ENCODE data around the gene PVR.
"Not testable (repeated sequence)": the region's sequence is repeated elsewhere in the genome, so short reads cannot be mapped to it uniquely, and the experiment has no call there.

Gene PVR

GRCh38 chr19:44643605-44644401 is at the start of gene PVR:
Gene PVR (plus strand): TSS chr19:44643910. CDS start chr19:44644097, 187 bp downstream.
- DNase-seq = peak; percentile 44

GRCh38 chr19:44596428-44597130 is 47.1 kb upstream of the PVR start:
- DNase-seq = no peak

- DNase-seq = no peak
These were observed 46.6 kb upstream of the PVR start for GRCh38 chr19:44597131-44597491.

GRCh38 chr19:44598355-44598754 is 45.4 kb upstream of the PVR start:
- no peak for DNase-seq

- DNase-seq = no peak
These were observed 44.8 kb upstream of the PVR start for GRCh38 chr19:44598880-44599279.

- no peak for DNase-seq
These were observed 43.2 kb upstream of the PVR start for GRCh38 chr19:44600466-44600865.

GRCh38 chr19:44602081-44602480 is 41.6 kb upstream of the PVR start:
- no peak for DNase-seq

GRCh38 chr19:44603201-44603945 is 40.3 kb upstream of the PVR start:
- no peak for DNase-seq

GRCh38 chr19:44604241-44604640 is 39.5 kb upstream of the PVR start:
- no peak for DNase-seq

- no peak for DNase-seq
These were observed 38.2 kb upstream of the PVR start for GRCh38 chr19:44605547-44605946.

- DNase-seq = no peak
These were observed 36.7 kb upstream of the PVR start for GRCh38 chr19:44607049-44607448.

- DNase-seq = no peak
These were observed 35.8 kb upstream of the PVR start for GRCh38 chr19:44607917-44608316.

- DNase-seq = no peak
These were observed 35.3 kb upstream of the PVR start for GRCh38 chr19:44608391-44608821.

GRCh38 chr19:44609219-44609618 is 34.5 kb upstream of the PVR start:
- no peak for DNase-seq

GRCh38 chr19:44610497-44610896 is 33.2 kb upstream of the PVR start:
- not testable (repeated sequence) for DNase-seq

- DNase-seq = no peak
These were observed 31.9 kb upstream of the PVR start for GRCh38 chr19:44611812-44612295.

- DNase-seq = no peak
These were observed 30.2 kb upstream of the PVR start, which contains the start of gene IGSF23 for GRCh38 chr19:44613295-44614178. Gene IGSF23 (plus strand): TSS chr19:44613563. CDS start chr19:44613646, 83 bp downstream.

- DNase-seq = no peak
These were observed 29.4 kb upstream of the PVR start for GRCh38 chr19:44614313-44614712.

GRCh38 chr19:44615863-44616247 is 27.9 kb upstream of the PVR start:
- DNase-seq = no peak

- no peak for DNase-seq
These were observed 26.4 kb upstream of the PVR start for GRCh38 chr19:44617110-44617880.

- DNase-seq = no peak
These were observed 24.9 kb upstream of the PVR start for GRCh38 chr19:44618640-44619357.
